ENCODE measurements around the gene PLEKHG4. TPM values are rescaled to one million over a fixed set of nuclear protein-coding genes. Genes with fewer than 3 reads are reported as not detected.
A peak's percentile ranks its signal among the peaks of the same experiment; 100 is the strongest.

PLEKHG4 gene
- total and polyA plus RNA-seq, 9 of the 15 experiments (the other 6 are each of a cell fraction or from before 2014, with no cell fraction given): 3.7 to 36.8 (median 17.9) TPM

DNA sequence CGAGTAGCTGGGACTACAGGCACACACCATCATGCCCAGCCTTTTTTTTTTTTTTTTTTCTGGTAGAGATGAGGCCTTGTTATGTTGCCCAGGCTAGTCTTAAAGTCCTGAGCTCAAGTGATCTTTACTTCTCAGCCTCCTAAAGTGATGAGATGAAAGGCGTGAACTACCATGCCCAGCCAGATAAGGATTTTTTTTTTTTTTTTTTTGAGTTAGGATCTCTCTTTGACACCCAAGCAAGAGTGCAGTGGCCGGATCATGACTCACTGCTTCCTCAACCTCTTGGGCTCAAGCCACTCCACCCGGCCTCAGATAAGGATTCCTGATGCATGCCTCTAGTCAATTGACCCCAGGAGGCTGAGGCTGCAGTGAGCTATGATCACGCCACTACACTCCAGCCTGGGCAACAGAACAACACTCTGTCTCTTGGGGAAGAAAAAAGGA is 11.2 kb upstream of the PLEKHG4 start (continued):
- TF ChIP-seq, protein P1, sequence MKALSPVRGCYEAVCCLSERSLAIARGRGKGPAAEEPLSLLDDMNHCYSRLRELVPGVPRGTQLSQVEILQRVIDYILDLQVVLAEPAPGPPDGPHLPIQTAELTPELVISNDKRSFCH (CRISPR knock-in tag; IDR thresholded peaks at IDR 0.05): no peak
- TF ChIP-seq, protein P1 (tag; IDR thresholded peaks at IDR 0.05): no peak
- peak; percentile 78 for TF ChIP-seq GATA2 (CRISPR knock-in tag; IDR thresholded peaks at IDR 0.05)
- no peak for TF ChIP-seq NR2C2 (CRISPR knock-in tag; IDR thresholded peaks at IDR 0.05)
- TF ChIP-seq NR2C2 (tag; IDR thresholded peaks at IDR 0.05): peak; percentile 81
- TF ChIP-seq, protein P2, sequence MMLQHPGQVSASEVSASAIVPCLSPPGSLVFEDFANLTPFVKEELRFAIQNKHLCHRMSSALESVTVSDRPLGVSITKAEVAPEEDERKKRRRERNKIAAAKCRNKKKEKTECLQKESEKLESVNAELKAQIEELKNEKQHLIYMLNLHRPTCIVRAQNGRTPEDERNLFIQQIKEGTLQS (IDR thresholded peaks at IDR 0.05): peak; percentile 94
- TF ChIP-seq, protein P2 (CRISPR knock-in tag; conservative IDR thresholded peaks at IDR 0.05): peak; percentile 80; the same call in 1 of the 2 replicates
- peak; percentile 74; the same call in 1 of the 2 replicates for TF ChIP-seq TRIM28 (IDR thresholded peaks at IDR 0.05)
- peak; percentile 99 for TF ChIP-seq DPF2 (IDR thresholded peaks at IDR 0.05)
- TF ChIP-seq LEF1 (IDR thresholded peaks at IDR 0.05): peak; percentile 95
- peak; percentile 76 for TF ChIP-seq NUFIP1 (IDR thresholded peaks at IDR 0.05; ENCODE audit: partially characterized antibody)
- TF ChIP-seq SMARCE1 (IDR thresholded peaks at IDR 0.05): peak; percentile 99
- TF ChIP-seq PBX2 (CRISPR knock-in tag; IDR thresholded peaks at IDR 0.05; ENCODE audit: low read depth): no peak
- TF ChIP-seq PBX2 (tag; conservative IDR thresholded peaks at IDR 0.05; ENCODE audit: low read depth): peak; percentile 81
- TF ChIP-seq NFE2 (IDR thresholded peaks at IDR 0.05; ENCODE audit: low read depth): peak; percentile 64; the same call in 1 of the 2 replicates
- TF ChIP-seq ZBTB12 (CRISPR knock-in tag; IDR thresholded peaks at IDR 0.05): no peak
- TF ChIP-seq MEF2D (tag; conservative IDR thresholded peaks at IDR 0.05; ENCODE audit: low read depth): 0 out of 2 replicates have a peak, but pooled peaks have one; percentile 38
- peak; percentile 10 to 37; a peak in 2 of 4 replicates for TF ChIP-seq FOXK2 (conservative IDR thresholded peaks at IDR 0.05 in 1 of 2, IDR thresholded peaks at IDR 0.05 in 1 of 2; ENCODE audit: low read depth in 2 of 2)
- TF ChIP-seq ZFX (CRISPR knock-in tag; IDR thresholded peaks at IDR 0.05): peak; percentile 11; the same call in 1 of the 2 replicates
- peak; percentile 74 to 76; a peak in 3 of 4 replicates for TF ChIP-seq TRIM24 (IDR thresholded peaks at IDR 0.05)
- peak in 1 of 2 experiments; percentile 72; a peak in 2 of 4 replicates for TF ChIP-seq MNT (conservative IDR thresholded peaks at IDR 0.05)
- peak; percentile 44; the same call in 1 of the 2 replicates for TF ChIP-seq C11orf30 (IDR thresholded peaks at IDR 0.05; ENCODE audit: low read depth)
